Activated naive CD8-positive, alpha-beta T cell treated with anti-CD3 and anti-CD28 coated beads, Interleukin-2, amount 10 ng/mL, durations not matched to agents 7 days and 5 days (primary cell): ENCODE data around the gene SFXN2. TPM values are rescaled to one million over a fixed set of nuclear protein-coding genes. Genes with fewer than 3 reads are reported as not detected.

Experiments used
- ATAC-seq: fragments of 150-1000 bp; cut with Tn5 transposase; one replicate; pipeline ENCODE4 v1.10.0; 2021; ENCODE audit warnings: low read depth, moderate library complexity
- POLR2A ChIA-PET: fragments of 350-600 bp; sonication (Branson Sonifier 250); formaldehyde crosslinking; loops from one replicate; lab custom pipeline; 2021; ENCODE audit warnings: antibody characterized with exemption; lab: Charles Lee
- DNase-seq: peaks from one replicate; pipeline ENCODE4 v3.0.0; 2021
- H3K27ac Mint-ChIP-seq: one replicate; pipeline ENCODE4 v1.8.0; 2022; ENCODE audit warnings: mild to moderate bottlenecking, mixed read lengths
- H3K27me3 Mint-ChIP-seq: one replicate; pipeline ENCODE4 v1.8.0; 2022; ENCODE audit warnings: mild to moderate bottlenecking, moderate library complexity, mixed read lengths
- H3K36me3 Mint-ChIP-seq: one replicate; pipeline ENCODE4 v1.8.0; 2021; ENCODE audit warnings: mild to moderate bottlenecking, mixed read lengths
- H3K4me1 Mint-ChIP-seq: one replicate; pipeline ENCODE4 v1.8.0; 2021; ENCODE audit warnings: mixed read lengths
- H3K4me3 Mint-ChIP-seq: one replicate; pipeline ENCODE4 v1.8.0; 2022; ENCODE audit warnings: mild to moderate bottlenecking, moderate library complexity, mixed read lengths
- H3K9me3 Mint-ChIP-seq: one replicate; pipeline ENCODE4 v1.8.0; 2021; ENCODE audit warnings: mixed read lengths
- total RNA-seq, 2 experiments: library from RNA; stranded (reverse); gene quantifications; one replicate each; pipeline ENCODE4 v1.2.3, GENCODE V29; 2021

The SFXN2 gene
- total RNA-seq, 2 experiments from 2014 or later: 19.4 to 21.1 TPM

DNA sequence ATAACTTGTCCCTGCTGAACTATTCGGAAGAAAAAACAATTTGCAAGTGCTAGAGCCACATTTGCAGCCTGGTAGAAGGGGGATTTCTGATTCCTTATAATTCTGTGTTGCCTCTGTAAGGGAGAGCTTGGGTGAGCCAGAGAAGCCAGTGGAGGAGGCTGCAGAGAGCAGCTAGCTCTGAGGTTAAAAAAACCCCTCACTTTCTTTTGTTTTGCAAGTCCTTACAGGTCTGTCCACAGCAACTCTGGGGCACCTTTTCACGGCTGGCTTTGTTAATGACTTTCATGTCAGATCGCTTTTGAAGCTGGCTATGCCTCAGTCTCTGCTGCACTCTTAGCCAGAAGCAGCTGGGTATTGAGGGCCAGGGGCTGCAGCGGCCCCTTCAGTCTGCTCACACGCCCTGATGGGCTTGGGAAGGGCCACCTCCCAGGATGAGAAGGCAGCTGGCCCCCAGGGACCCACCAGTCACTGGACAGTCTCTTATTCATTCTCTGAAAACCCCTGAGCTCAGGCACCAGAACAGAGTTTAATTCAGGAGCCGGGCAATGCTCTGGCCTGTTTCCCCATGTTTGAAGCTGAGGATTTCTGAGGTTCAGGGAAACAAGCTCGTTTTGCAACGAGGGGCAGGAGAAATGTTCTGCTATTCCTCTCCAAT lies 39.3 kb upstream of the SFXN2 start:
- no peak for ATAC-seq
- Mint-ChIP-seq H3K4me3 (peak overlapping the region; percentile 84), H3K27me3 (no peaks in the 10 kb centered on the region), H3K27ac (peak overlapping the region; percentile 68), H3K36me3 (no peaks in the 10 kb centered on the region), H3K4me1 (peaks cover 34% of the 10 kb centered on the region), H3K9me3 (no peaks in the 10 kb centered on the region)
- POLR2A ChIA-PET: interaction anchor here (0.9 to 9.1 kb wide), 10 partner anchors 16 to 243 kb away, joined by 3 to 94 read pairs (median 5); partner anchors contain the start of genes ACTR1A, ARL3, CUEDC2 and SFXN2
- no peak for DNase-seq

DNA sequence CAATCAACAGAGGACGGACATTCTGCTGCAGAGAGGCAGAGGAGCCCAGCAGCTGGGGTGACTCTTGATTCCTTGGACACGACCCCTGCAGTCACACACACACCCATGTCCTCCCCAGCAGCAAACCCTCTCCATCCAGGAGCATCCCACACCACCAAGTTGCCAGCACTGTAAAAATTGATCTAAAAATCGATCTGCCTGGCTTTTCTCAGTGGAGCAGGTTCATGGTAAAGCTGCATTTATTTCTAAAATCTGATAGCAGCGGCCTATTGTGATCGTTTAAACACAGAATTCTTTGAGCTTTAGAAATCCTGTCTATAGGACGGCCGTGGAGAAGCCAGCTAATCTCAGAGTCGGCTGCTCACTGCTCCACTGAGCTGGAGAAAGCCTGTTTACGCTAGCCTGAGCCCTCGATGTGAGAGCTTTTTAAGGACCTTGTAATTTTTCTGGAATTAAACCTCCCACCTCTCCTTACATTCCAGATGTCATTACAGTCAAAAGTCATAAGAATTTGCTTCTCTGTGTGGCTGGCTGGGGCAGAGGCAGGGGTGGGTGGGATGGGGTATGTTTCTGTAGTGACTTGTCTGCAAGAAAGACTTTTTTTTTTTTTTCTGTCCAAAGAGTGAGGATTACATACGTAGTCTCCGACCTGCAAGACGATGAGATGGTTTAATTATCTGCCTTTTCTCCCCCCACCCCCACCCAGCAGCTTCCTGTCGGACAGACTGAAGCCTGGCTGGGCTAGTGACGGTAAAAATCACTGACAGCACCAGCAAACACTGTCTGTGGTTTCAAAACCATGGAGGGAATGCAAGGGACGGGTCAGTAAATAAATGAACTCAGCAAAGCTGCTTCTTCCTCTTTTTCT lies 38.5 kb upstream of the SFXN2 start:
- H3K9me3 Mint-ChIP-seq: no peaks in the 10 kb centered on the region
- H3K4me1 Mint-ChIP-seq: peaks cover 36% of the 10 kb centered on the region
- H3K4me3 Mint-ChIP-seq: peak overlapping the region; percentile 25
- H3K27ac Mint-ChIP-seq: peak overlapping the region; percentile 10
- no peaks in the 10 kb centered on the region for H3K27me3 Mint-ChIP-seq
- POLR2A ChIA-PET: interaction anchor here (0.9 to 9.1 kb wide), 8 partner anchors 16 to 243 kb away, joined by 3 to 94 read pairs (median 10); partner anchors contain the start of genes ACTR1A, ARL3, CUEDC2 and SFXN2
- ATAC-seq (no peak), DNase-seq (no peak)
- H3K36me3 Mint-ChIP-seq: no peaks in the 10 kb centered on the region

DNA sequence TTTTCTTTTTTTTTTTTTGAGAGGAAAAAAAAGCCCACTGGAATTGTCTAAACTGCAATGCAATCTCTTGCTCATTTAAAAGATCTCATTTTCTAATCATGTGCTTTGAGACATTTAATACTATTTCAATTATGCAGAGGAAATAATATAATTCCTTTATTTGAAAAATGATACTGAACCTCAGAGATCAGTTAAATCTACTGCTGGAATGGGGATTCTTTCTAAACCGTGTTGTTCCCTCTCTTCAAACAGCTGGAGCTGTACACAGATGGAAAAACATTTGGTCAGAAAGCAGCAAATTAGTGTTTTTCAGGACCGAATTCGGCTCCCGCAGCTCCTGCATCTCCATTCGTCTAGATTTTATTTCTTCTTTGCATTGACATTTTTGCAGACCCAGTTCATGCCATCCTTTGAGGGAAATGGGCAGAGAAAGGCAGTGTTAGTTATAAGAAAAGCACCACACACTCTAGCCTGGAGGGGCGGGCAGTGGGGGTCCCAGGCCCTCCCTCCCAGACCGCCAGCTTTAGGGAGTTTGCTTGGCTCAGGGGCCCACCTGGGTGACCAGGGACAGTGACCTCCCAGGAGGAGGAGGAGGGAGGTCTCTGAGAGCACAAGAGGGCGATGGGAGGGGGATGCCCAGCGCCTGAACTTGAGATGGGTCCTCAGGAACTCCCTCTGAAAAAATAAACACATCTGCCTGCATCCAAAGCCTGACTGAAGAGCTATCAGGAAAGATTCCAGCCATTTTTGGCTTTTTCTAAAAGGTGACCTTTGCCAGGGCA lies 37.7 kb upstream of the SFXN2 start:
- Mint-ChIP-seq H3K9me3 (no peaks in the 10 kb centered on the region), H3K4me3 (no peak overlapping the region), H3K4me1 (peaks cover 41% of the 10 kb centered on the region), H3K36me3 (peaks cover 5% of the 10 kb centered on the region), H3K27ac (no peak overlapping the region), H3K27me3 (no peaks in the 10 kb centered on the region)
- POLR2A ChIA-PET: interaction anchor here (3.2 to 9.1 kb wide), 4 partner anchors 17 to 37 kb away, joined by 15 to 94 read pairs (median 54); partner anchors contain the start of genes ARL3, SFXN2 and TRIM8
- DNase-seq (no peak), ATAC-seq (no peak)

DNA sequence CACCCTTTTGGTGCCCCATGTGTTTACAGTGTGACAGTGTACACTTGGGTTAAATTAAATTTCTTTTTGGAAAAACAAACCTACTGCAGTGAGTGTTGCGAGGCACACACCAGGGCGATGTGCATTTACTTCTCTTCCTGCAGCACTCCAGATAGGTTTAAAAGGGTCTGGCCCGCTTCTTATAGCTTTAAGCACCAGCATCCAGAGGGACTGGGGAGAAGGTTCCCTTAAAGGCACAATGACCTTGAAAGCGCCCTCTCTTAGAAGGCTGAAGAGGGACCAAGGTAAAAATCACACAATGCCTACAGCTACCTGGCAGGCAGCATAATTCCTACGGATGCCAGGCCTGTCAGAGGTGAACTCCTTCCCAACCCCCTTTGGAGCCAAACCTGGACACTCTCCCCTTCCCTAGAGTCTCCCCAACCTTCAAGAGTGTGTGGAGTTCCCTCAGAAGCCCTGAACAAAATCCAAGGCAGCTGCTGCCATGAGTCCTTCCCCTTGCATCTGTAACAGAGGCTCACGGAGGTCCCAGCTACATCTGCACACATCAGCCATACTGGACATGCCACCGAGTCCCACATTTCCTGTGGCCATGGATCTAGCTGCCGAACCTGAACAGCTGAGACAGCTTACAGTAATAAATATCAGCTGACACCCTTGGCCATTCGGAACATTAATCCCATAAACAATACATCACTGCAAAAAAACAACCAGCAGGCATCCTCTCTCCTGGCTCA lies 36.9 kb upstream of the SFXN2 start:
- no peak for DNase-seq
- POLR2A ChIA-PET: interaction anchor here (0.6 to 6.6 kb wide), 2 partner anchors 16 to 36 kb away, joined by 4 to 40 read pairs; partner anchors contain the start of genes ARL3 and SFXN2
- ATAC-seq: no peak
- Mint-ChIP-seq H3K9me3 (no peaks in the 10 kb centered on the region), H3K4me1 (peaks cover 48% of the 10 kb centered on the region), H3K27me3 (no peaks in the 10 kb centered on the region), H3K27ac (no peak overlapping the region), H3K4me3 (no peak overlapping the region), H3K36me3 (peaks cover 12% of the 10 kb centered on the region)

DNA sequence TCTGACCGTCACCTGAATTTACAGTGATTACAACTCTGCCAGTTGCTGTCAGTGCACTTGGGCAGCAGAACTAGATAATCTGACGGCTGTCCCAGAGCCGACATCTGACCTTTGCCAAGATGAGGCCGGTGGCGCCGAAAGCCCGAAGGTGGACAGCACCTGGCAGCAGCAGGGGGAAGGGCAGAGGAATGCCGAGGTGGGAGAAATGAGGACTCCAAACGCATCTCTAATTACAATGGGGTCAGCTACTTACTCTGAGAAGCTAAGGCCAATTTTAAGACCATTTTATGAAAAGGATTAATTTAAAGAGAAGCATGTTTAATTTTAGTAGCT lies 36.4 kb upstream of the SFXN2 start:
- POLR2A ChIA-PET: interaction anchor here (6.6 kb wide), 1 partner anchor 36 kb away, joined by 40 read pairs; the partner anchor contains the start of genes ARL3 and SFXN2
- H3K27ac Mint-ChIP-seq: no peak overlapping the region
- no peak overlapping the region for H3K4me3 Mint-ChIP-seq
- H3K4me1 Mint-ChIP-seq: peaks cover 46% of the 10 kb centered on the region
- no peak for ATAC-seq
- no peaks in the 10 kb centered on the region for H3K9me3 Mint-ChIP-seq
- no peak for DNase-seq
- peaks cover 12% of the 10 kb centered on the region for H3K36me3 Mint-ChIP-seq
- H3K27me3 Mint-ChIP-seq: no peaks in the 10 kb centered on the region

DNA sequence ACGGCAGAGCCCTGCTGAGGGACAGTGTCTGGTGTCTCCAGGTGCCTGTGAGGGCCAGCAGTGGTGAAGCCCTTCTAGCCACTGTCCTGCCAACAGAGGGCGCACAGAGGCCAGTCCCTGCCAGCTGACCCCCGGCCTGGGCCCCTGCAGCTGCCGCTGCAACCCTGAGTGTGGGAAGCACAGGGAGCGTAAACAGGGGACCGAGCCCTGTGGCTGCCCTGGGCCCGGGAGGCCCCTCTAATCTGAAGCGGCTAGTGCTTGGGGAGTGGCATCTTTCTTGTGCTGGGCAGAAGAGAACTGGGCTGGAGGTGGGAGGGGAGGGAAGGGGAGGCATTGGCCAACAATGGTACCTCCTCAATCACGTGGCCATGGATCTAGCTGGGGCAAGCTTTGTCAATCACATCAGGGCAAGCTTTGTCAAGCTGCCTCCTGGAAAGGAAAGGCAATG lies 35.6 kb upstream of the SFXN2 start:
- no peaks in the 10 kb centered on the region for H3K27me3 Mint-ChIP-seq
- H3K36me3 Mint-ChIP-seq: peaks cover 12% of the 10 kb centered on the region
- no peak overlapping the region for H3K4me3 Mint-ChIP-seq
- peaks cover 42% of the 10 kb centered on the region for H3K4me1 Mint-ChIP-seq
- ATAC-seq (no peak), DNase-seq (no peak)
- H3K27ac Mint-ChIP-seq: no peak overlapping the region
- H3K9me3 Mint-ChIP-seq: no peaks in the 10 kb centered on the region
- POLR2A ChIA-PET: interaction anchor here (6.6 kb wide), 1 partner anchor 35 kb away, joined by 40 read pairs; the partner anchor contains the start of genes ARL3 and SFXN2

DNA sequence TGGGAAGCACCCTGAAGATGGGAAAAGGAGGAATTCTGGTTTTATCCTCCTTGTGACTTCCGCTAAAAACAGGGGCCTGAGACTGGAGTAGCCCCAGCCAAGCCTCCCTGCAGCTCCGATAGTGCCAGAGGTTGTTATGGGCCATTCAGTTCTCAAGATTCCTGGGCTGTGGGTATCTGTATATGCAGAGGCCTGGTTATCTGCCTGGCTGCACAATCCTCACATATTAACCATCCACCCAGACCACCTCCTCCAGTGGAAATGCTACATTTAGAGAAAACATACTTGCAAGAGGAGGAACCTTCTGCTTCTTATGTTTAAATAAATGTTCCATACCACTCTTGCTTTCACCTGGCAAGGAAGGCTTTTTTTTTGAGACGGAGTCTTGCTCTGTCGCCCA lies 34.8 kb upstream of the SFXN2 start:
- H3K36me3 Mint-ChIP-seq: peaks cover 12% of the 10 kb centered on the region
- DNase-seq (no peak), ATAC-seq (no peak)
- H3K9me3 Mint-ChIP-seq: no peaks in the 10 kb centered on the region
- H3K27me3 Mint-ChIP-seq: no peaks in the 10 kb centered on the region
- peaks cover 35% of the 10 kb centered on the region for H3K4me1 Mint-ChIP-seq
- H3K27ac Mint-ChIP-seq: no peak overlapping the region
- POLR2A ChIA-PET: interaction anchor here (6.6 kb wide), 1 partner anchor 34 kb away, joined by 40 read pairs; the partner anchor contains the start of genes ARL3 and SFXN2
- no peak overlapping the region for H3K4me3 Mint-ChIP-seq

DNA sequence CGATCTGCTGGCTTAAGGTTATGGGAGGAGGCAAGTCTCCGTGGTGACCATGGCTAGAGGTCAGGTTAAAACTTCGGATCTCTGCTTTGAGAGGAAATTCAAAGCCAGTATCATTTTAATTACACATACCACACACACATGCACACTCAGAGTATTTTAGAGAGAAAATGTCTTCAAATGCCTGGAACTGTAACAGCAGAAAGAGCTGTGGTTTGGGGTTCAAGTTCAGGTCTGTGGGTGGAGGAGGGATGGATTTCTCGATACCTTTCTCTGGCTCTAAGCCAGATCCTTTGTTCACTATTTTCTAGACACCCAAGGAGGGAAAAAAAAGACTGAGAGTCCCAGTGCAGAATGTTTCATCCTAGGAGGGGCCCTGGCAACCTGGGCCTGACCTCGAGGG lies 32.7 kb upstream of the SFXN2 start:
- Mint-ChIP-seq H3K36me3 (peaks cover 17% of the 10 kb centered on the region), H3K4me1 (peaks cover 19% of the 10 kb centered on the region), H3K27me3 (no peaks in the 10 kb centered on the region), H3K9me3 (no peaks in the 10 kb centered on the region), H3K27ac (no peak overlapping the region), H3K4me3 (peak overlapping the region; percentile 27)
- POLR2A ChIA-PET: interaction anchor here (1.2 to 2.2 kb wide), 2 partner anchors 14 to 36 kb away, joined by 6 to 8 read pairs; no protein-coding TSS in a partner anchor
- ATAC-seq: peak; percentile 60
- no peak for DNase-seq

DNA sequence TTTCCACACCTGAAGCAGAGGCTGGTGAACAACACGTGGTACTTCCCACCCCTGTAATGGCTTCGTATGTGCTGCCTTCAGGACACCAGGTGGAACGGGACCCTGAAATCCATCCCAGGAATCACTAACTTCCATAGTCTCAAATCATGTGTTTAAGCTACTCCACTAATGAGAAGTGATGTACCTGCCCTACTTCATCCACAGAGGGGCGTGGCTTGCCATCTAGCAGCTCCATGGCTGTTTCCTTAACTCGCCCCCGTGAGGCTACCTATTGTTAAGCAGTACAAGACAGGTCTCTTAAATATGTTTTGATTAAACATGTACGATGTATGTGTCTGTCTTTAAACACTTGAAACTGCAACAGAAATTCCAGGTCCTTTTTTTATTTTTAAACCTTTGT lies 32.0 kb upstream of the SFXN2 start:
- DNase-seq: no peak
- Mint-ChIP-seq H3K27me3 (no peaks in the 10 kb centered on the region), H3K9me3 (no peaks in the 10 kb centered on the region), H3K27ac (no peak overlapping the region), H3K4me1 (peaks cover 19% of the 10 kb centered on the region), H3K36me3 (peaks cover 17% of the 10 kb centered on the region), H3K4me3 (peak overlapping the region; percentile 47)
- POLR2A ChIA-PET: interaction anchor here (0.9 to 2.2 kb wide), 2 partner anchors 10 to 37 kb away, joined by 3 to 8 read pairs; no protein-coding TSS in a partner anchor
- ATAC-seq: no peak

DNA sequence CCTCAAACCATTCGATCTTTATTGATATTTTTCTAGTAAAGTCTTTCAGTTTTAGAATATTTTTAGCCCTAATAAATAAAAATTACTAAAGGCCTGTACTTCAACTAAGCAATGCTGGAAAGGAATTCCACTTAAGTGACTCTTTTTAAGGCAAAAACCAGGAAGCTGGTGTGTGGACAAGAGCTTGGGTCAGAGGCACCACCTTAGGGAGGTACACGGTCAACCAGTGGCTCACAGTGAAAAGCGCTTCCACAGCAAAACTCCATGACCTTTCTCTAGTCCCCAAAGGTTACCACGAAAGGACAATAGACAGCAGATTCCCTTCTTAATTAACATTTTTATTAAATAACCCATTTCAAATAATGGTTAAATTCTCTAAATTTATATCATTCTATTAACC lies 31.5 kb upstream of the SFXN2 start:
- peaks cover 19% of the 10 kb centered on the region for H3K4me1 Mint-ChIP-seq
- peaks cover 19% of the 10 kb centered on the region for H3K36me3 Mint-ChIP-seq
- no peak overlapping the region for H3K27ac Mint-ChIP-seq
- ATAC-seq (no peak), DNase-seq (no peak)
- H3K9me3 Mint-ChIP-seq: no peaks in the 10 kb centered on the region
- POLR2A ChIA-PET: interaction anchor here (0.9 kb wide), 1 partner anchor 10 kb away, joined by 3 read pairs; no protein-coding TSS in a partner anchor
- no peaks in the 10 kb centered on the region for H3K27me3 Mint-ChIP-seq
- H3K4me3 Mint-ChIP-seq: no peak overlapping the region

DNA sequence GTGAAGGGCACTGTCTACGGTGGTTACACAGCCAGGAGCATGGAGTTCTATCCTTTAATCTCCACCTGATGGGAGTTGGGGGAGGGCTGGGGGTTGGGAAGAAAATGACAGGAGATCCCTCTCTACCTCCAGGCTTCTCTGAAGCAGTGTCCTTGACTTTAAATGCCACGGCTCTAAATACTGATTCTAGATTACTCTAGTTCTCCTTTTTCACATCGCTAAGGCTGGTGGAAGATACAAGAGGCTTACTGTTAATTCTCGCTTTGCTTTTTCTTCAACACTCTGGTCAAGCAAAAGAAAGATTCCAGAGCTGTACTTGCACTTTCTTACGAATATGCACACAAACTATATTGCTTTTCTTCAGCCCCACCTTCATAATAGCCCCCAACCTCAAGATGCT lies 30.7 kb upstream of the SFXN2 start:
- DNase-seq (no peak), ATAC-seq (no peak)
- no peak overlapping the region for H3K27ac Mint-ChIP-seq
- peaks cover 20% of the 10 kb centered on the region for H3K36me3 Mint-ChIP-seq
- POLR2A ChIA-PET: no interaction called here
- H3K27me3 Mint-ChIP-seq: no peaks in the 10 kb centered on the region
- peaks cover 15% of the 10 kb centered on the region for H3K4me1 Mint-ChIP-seq
- no peak overlapping the region for H3K4me3 Mint-ChIP-seq
- no peaks in the 10 kb centered on the region for H3K9me3 Mint-ChIP-seq
